Measurements from ENCODE around the gene HBP1.

The HBP1 gene

DNA sequence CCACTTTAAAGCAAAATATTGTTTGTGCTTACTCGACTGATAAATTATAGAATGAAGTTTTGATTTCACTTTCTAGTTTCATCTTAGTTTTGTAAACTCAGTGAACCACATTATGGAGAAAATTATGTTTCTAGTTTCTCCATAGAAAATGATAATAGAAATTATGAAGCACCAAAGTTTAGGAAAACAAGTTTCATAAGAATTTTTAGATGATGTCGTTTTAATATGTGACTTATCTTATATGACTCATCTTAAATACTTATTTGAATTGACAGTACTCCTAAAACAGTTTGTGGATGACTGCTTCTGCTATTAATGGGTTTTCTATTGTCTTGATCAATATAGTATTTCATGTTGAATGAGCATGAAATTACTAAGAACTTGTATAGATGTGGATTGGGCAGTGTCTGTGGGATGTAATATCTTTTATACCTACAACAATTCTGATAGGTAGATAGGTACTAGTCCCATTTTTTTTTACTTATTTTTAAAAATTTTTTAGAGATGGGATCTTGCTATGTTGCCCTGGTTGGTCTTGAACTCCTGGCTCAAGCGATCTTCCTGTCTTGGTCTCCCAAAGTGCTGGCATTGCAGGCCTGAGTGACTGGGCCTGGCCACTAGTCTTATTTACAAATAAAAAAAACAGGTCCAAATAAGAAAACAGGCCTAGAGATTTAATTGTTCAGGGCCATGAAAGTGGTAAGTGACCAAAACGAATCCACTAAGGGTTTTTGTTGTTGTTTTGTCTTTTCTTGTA, 3.7 kb downstream of the HBP1 start:
- no peaks in the 10 kb centered on the region for H3K9me3 ChIP-seq (ENCODE audit: low read length)

DNA sequence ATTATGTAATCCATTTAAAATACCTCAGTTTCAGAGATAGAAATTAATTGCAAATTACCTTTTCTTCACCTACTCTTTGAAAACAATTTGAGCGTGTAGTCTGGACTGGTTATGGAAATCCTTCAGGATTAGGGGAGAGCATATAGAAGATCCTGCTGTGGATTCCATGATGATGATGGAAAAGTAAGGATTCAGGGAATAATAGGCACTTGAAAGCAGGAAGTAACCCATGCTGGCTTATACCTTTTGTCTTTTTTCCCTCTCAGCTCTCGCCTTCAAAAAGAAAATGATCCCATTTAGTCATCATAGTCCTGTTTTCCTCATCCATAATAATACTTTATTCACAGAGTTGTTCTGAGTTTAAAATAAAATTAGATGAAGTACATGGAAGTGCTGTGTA, 4.4 kb downstream of the HBP1 start:
- H3K27ac ChIP-seq (ENCODE audit: low read depth, low read length) = no peak overlapping the region
- peaks cover 39% of the 10 kb centered on the region for H3K4me1 ChIP-seq (ENCODE audit: insufficient read depth, low read length)
- no peak overlapping the region for H3K4me3 ChIP-seq (ENCODE audit: low read depth in 1 of 2, low read length in 2 of 2)
- H3K27me3 ChIP-seq (ENCODE audit: control insufficient read depth in 1 of 2, insufficient read depth in 2 of 2, low read length in 2 of 2) = no peaks in the 10 kb centered on the region
- no peaks in the 10 kb centered on the region for H3K36me3 ChIP-seq (ENCODE audit: insufficient read depth, low read length)
- no peak overlapping the region for H3K9ac ChIP-seq (ENCODE audit: low read length)
- no peaks in the 10 kb centered on the region for H3K9me3 ChIP-seq (ENCODE audit: low read length)

More for the DNA sequence above, 3.7 kb downstream of the HBP1 start:
- Histone ChIP-seq H3K36me3 (ENCODE audit: insufficient read depth, low read length) (no peaks in the 10 kb centered on the region), H3K27me3 (ENCODE audit: control insufficient read depth in 1 of 2, insufficient read depth in 2 of 2, low read length in 2 of 2) (no peaks in the 10 kb centered on the region), H3K4me3 (ENCODE audit: low read depth in 1 of 2, low read length in 2 of 2) (no peak overlapping the region), H3K4me1 (ENCODE audit: insufficient read depth, low read length) (peaks cover 39% of the 10 kb centered on the region), H3K9ac (ENCODE audit: low read length) (no peak overlapping the region), H3K27ac (ENCODE audit: low read depth, low read length) (no peak overlapping the region)

DNA sequence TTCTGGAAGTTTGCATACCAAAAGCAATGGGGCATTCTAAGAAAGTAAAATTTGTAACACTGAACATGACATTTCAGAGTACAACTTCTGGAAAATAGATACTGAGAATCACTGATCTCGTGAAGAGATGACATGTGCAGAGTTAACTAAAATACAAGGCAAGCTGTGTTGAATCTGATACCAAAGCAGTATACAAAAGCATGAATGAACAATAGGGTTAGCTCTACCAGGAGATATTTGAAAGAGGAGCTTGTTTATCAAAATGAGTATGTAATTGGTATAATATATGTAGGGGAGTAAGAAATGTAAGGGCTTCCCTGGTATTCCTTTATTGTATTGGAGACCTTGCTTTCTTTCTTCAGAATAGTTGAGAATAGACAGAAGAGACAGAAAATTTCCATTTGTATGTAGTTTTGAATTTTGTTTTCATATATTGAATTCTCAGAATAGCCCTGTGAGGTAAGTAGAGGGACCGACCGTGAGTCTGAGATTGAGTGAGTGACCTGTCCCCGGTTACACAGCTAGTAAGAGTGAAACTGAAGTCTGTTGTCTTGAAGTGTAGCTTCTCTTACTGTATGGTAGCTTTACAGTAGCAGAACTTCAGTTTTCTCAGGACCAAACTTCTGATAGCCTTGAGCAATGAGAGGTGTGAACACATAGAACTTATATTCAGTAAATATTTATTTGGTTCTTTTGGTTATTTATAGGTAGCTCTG, 5.0 kb downstream of the HBP1 start:
- no peaks in the 10 kb centered on the region for H3K27me3 ChIP-seq (ENCODE audit: control insufficient read depth in 1 of 2, insufficient read depth in 2 of 2, low read length in 2 of 2)
- H3K27ac ChIP-seq (ENCODE audit: low read depth, low read length) = no peak overlapping the region
- H3K4me1 ChIP-seq (ENCODE audit: insufficient read depth, low read length) = peaks cover 39% of the 10 kb centered on the region
- no peaks in the 10 kb centered on the region for H3K36me3 ChIP-seq (ENCODE audit: insufficient read depth, low read length)
- no peaks in the 10 kb centered on the region for H3K9me3 ChIP-seq (ENCODE audit: low read length)
- H3K4me3 ChIP-seq (ENCODE audit: low read depth in 1 of 2, low read length in 2 of 2) = no peak overlapping the region
- H3K9ac ChIP-seq (ENCODE audit: low read length) = no peak overlapping the region

DNA sequence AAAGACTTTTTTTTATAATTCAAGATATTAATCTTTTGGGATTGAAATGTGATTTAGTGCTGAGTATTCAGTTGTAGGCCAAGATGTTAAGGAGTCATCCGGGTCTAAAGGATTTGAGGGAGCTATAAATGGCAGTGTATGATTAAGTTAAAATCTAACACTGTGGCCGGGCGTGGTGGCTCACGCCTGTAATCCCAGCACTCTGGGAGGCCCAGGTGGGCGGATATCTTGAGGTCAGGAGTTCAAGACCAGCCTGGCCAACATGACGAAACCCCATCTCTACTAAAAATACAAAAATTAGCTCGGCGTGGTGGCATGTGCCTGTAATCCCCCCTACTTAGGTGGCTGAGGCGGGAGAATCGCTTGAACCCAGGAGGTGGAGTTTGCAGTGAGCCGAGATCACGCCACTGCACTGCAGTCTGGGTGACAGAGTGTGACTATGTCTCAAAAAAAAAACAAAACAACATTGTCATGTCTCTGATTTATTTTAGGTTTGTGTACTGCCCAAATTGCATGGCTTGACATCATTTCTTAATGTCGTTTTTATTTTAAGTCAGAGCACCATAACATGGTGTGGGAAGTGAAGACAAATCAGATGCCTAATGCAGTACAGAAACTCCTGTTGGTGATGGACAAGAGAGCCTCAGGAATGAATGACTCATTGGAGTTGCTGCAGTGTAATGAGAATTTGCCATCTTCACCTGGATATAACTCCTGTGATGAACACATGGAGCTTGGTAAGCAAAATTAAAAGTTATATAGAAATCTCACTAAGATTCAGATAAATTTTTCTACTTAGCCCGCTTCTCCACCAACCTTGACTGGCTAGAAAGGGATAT, 10.7 kb downstream of the HBP1 start:
- H3K36me3 ChIP-seq (ENCODE audit: insufficient read depth, low read length) = peaks cover 15% of the 10 kb centered on the region
- peaks cover 35% of the 10 kb centered on the region for H3K4me1 ChIP-seq (ENCODE audit: insufficient read depth, low read length)
- no peaks in the 10 kb centered on the region for H3K27me3 ChIP-seq (ENCODE audit: control insufficient read depth in 1 of 2, insufficient read depth in 2 of 2, low read length in 2 of 2)
- H3K9ac ChIP-seq (ENCODE audit: low read length) = no peak overlapping the region
- H3K9me3 ChIP-seq (ENCODE audit: low read length) = no peaks in the 10 kb centered on the region
- H3K4me3 ChIP-seq (ENCODE audit: low read depth in 1 of 2, low read length in 2 of 2) = no peak overlapping the region
- no peak overlapping the region for H3K27ac ChIP-seq (ENCODE audit: low read depth, low read length)

DNA sequence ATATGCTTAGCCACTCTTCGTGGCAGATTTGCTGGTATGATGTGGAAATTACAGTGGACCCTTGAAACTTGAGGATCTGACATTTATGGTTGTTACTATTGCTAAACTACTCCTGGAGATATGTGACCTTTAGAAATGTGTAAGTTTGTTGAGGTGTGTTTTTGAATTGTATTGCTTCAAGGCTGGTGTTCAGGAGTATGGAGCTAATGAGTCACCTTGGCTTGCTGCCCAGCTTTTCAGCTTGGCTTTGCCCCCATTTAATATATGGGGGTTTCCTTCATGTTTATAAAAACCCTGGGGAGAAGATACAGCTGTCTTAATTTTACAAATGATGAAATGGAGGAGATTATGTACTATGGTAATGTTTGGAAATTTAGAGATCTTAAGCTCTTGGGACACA, 11.6 kb downstream of the HBP1 start:
- Histone ChIP-seq H3K36me3 (ENCODE audit: insufficient read depth, low read length) (peaks cover 22% of the 10 kb centered on the region), H3K27me3 (ENCODE audit: control insufficient read depth in 1 of 2, insufficient read depth in 2 of 2, low read length in 2 of 2) (no peaks in the 10 kb centered on the region), H3K4me3 (ENCODE audit: low read depth in 1 of 2, low read length in 2 of 2) (no peak overlapping the region), H3K9ac (ENCODE audit: low read length) (no peak overlapping the region), H3K27ac (ENCODE audit: low read depth, low read length) (peak overlapping the region; percentile 45), H3K9me3 (ENCODE audit: low read length) (no peaks in the 10 kb centered on the region), H3K4me1 (ENCODE audit: insufficient read depth, low read length) (peaks cover 28% of the 10 kb centered on the region)

DNA sequence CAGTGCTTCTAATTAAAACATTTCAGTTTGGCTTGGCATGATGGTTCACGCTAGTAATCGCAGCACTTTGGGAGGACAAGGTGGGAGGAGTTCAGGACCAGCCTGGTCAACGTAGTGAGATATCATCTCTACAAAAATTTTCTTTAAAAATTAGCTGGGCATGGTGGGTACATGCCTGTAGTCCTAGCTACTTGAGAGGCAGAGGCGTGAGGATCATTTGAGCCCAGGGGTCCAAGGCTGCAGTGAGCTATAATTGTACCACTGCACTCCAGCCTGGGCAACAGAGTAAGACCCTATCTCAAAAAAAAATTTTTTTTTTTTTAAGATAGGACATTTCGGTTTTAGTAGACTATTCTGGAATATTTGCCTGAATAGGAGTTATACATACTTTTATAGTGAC, 12.4 kb downstream of the HBP1 start:
- H3K9ac ChIP-seq (ENCODE audit: low read length) = no peak overlapping the region
- no peaks in the 10 kb centered on the region for H3K9me3 ChIP-seq (ENCODE audit: low read length)
- peaks cover 28% of the 10 kb centered on the region for H3K36me3 ChIP-seq (ENCODE audit: insufficient read depth, low read length)
- no peaks in the 10 kb centered on the region for H3K27me3 ChIP-seq (ENCODE audit: control insufficient read depth in 1 of 2, insufficient read depth in 2 of 2, low read length in 2 of 2)
- H3K4me3 ChIP-seq (ENCODE audit: low read depth in 1 of 2, low read length in 2 of 2) = no peak overlapping the region
- peaks cover 26% of the 10 kb centered on the region for H3K4me1 ChIP-seq (ENCODE audit: insufficient read depth, low read length)
- no peak overlapping the region for H3K27ac ChIP-seq (ENCODE audit: low read depth, low read length)

DNA sequence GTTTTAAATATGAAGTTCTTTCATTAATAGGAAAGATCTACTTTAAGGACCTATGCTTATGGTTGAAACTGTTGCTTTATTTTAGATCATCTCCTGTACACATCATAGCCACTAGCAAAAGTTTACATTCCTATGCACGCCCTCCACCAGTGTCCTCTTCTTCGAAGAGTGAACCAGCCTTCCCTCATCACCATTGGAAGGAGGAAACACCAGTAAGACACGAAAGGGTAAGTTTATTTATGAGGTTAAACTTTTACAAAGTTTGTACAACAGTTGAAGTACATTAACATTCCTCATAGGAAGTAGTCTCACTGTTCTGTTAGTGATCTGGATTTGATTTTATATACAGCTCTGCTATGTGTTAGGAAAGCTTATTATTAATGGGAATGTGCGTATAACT, 16.9 kb downstream of the HBP1 start:
- Histone ChIP-seq H3K9ac (ENCODE audit: low read length) (no peak overlapping the region), H3K9me3 (ENCODE audit: low read length) (no peaks in the 10 kb centered on the region), H3K4me1 (ENCODE audit: insufficient read depth, low read length) (peaks cover 4% of the 10 kb centered on the region), H3K27ac (ENCODE audit: low read depth, low read length) (no peak overlapping the region), H3K27me3 (ENCODE audit: control insufficient read depth in 1 of 2, insufficient read depth in 2 of 2, low read length in 2 of 2) (no peaks in the 10 kb centered on the region), H3K36me3 (ENCODE audit: insufficient read depth, low read length) (peaks cover 64% of the 10 kb centered on the region), H3K4me3 (ENCODE audit: low read depth in 1 of 2, low read length in 2 of 2) (no peak overlapping the region)

DNA sequence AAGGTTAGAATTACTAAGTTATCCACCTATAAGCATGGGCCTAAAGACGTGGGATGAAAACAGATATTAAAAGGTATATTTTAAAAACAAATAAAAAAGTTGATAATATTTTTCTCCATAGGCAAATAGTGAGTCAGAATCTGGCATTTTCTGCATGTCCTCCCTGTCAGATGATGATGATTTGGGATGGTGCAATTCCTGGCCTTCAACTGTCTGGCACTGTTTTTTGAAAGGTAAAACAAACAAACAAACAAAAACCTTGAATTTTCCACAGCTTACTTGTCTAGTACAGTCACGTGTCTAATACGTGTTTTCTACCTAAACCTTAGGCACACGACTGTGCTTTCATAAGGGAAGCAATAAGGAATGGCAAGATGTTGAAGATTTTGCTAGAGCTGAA, 17.4 kb downstream of the HBP1 start:
- H3K36me3 ChIP-seq (ENCODE audit: insufficient read depth, low read length) = peaks cover 69% of the 10 kb centered on the region
- H3K9ac ChIP-seq (ENCODE audit: low read length) = no peak overlapping the region
- H3K4me3 ChIP-seq (ENCODE audit: low read depth in 1 of 2, low read length in 2 of 2) = no peak overlapping the region
- H3K27ac ChIP-seq (ENCODE audit: low read depth, low read length) = no peak overlapping the region
- H3K27me3 ChIP-seq (ENCODE audit: control insufficient read depth in 1 of 2, insufficient read depth in 2 of 2, low read length in 2 of 2) = no peaks in the 10 kb centered on the region
- H3K9me3 ChIP-seq (ENCODE audit: low read length) = no peaks in the 10 kb centered on the region
- H3K4me1 ChIP-seq (ENCODE audit: insufficient read depth, low read length) = no peaks in the 10 kb centered on the region

DNA sequence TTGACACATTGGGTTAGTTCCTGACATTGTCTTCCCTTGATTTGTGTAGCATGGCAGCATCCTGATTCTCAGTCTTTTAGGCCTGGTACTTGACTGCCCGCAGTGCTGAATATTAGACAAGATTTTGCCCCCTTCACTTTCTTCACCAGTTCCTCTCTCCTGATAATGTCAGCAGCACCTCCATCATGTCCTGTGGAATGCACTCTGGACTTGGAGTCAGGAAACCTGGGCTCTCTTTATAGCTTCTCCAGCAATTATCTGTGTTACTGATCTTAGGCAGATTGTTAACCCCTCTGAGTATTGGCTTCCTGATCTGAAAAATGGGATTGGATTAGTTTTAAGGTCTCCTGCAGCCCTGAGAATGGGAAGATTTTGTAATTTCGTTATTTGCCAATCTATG, 19.0 kb downstream of the HBP1 start:
- no peak overlapping the region for H3K4me3 ChIP-seq (ENCODE audit: low read depth in 1 of 2, low read length in 2 of 2)
- H3K9ac ChIP-seq (ENCODE audit: low read length) = no peak overlapping the region
- no peaks in the 10 kb centered on the region for H3K4me1 ChIP-seq (ENCODE audit: insufficient read depth, low read length)
- H3K9me3 ChIP-seq (ENCODE audit: low read length) = no peaks in the 10 kb centered on the region
- H3K27me3 ChIP-seq (ENCODE audit: control insufficient read depth in 1 of 2, insufficient read depth in 2 of 2, low read length in 2 of 2) = no peaks in the 10 kb centered on the region
- no peak overlapping the region for H3K27ac ChIP-seq (ENCODE audit: low read depth, low read length)
- H3K36me3 ChIP-seq (ENCODE audit: insufficient read depth, low read length) = peaks cover 74% of the 10 kb centered on the region

DNA sequence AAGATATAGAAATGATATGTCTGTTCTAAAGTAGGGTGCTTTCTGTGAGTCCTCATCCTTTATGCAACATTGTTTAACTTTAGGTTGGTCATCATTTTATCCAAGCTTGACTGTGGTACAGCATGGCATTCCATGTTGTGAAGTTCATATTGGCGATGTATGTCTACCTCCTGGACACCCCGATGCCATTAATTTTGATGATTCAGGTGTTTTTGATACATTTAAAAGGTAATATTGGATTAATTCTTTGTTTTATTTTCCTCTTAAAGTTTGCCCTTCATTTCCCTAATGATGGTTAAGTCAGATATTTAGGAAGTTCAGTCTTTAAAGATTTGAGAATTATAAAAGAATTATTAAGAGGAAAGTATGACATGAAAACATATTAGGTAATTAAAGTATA, 21.3 kb downstream of the HBP1 start:
- H3K27me3 ChIP-seq (ENCODE audit: control insufficient read depth in 1 of 2, insufficient read depth in 2 of 2, low read length in 2 of 2) = no peaks in the 10 kb centered on the region
- no peak overlapping the region for H3K9ac ChIP-seq (ENCODE audit: low read length)
- H3K27ac ChIP-seq (ENCODE audit: low read depth, low read length) = no peak overlapping the region
- no peaks in the 10 kb centered on the region for H3K9me3 ChIP-seq (ENCODE audit: low read length)
- no peaks in the 10 kb centered on the region for H3K4me1 ChIP-seq (ENCODE audit: insufficient read depth, low read length)
- H3K4me3 ChIP-seq (ENCODE audit: low read depth in 1 of 2, low read length in 2 of 2) = no peak overlapping the region
- peaks cover 68% of the 10 kb centered on the region for H3K36me3 ChIP-seq (ENCODE audit: insufficient read depth, low read length)

DNA sequence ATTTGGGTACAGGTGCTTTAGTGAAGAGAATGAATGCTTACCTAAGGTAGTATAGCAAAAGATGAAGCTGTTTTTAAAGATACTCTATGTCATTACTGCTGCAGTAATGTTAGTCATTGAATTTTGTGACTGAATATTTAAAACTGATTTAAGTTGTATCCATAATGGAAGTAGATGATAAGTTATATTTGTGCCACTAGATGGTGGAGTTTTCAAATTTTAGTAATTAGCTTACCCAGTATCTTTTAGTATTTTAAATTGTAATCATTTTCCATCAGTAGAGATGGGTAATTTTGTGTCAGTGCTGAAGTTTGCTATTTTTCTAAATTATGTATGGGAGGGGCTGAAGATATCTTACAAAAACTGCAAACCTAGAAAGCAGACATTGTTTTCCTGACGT, 25.2 kb downstream of the HBP1 start:
- Histone ChIP-seq H3K4me1 (ENCODE audit: insufficient read depth, low read length) (no peaks in the 10 kb centered on the region), H3K9me3 (ENCODE audit: low read length) (no peaks in the 10 kb centered on the region), H3K9ac (ENCODE audit: low read length) (no peak overlapping the region), H3K36me3 (ENCODE audit: insufficient read depth, low read length) (peaks cover 55% of the 10 kb centered on the region), H3K4me3 (ENCODE audit: low read depth in 1 of 2, low read length in 2 of 2) (no peak overlapping the region), H3K27me3 (ENCODE audit: control insufficient read depth in 1 of 2, insufficient read depth in 2 of 2, low read length in 2 of 2) (no peaks in the 10 kb centered on the region), H3K27ac (ENCODE audit: low read depth, low read length) (no peak overlapping the region)

Measured in muscle layer of colon (tissue), 2 donors.